HEK293T (cell line): Measurements from ENCODE around the gene BTG2.

Source experiments
- CTCF ChIA-PET: fragments of 350-600 bp; formaldehyde crosslinking; extraction: SDS; loops from one replicate; lab custom pipeline; 2021; ENCODE audit warnings: antibody characterized with exemption, inconsistent platforms; lab: Yijun Ruan, JAX
- POLR2A ChIA-PET: fragments of 350-600 bp; formaldehyde crosslinking; extraction: SDS; loops from one replicate; lab custom pipeline; 2020; ENCODE audit warnings: antibody characterized with exemption, inconsistent platforms; lab: Yijun Ruan, JAX
- DNase-seq: peaks from one replicate; pipeline ENCODE4 v3.0.0; 2012; ENCODE audit warnings: mixed read lengths; ENCODE audit errors: extremely low spot score
- ARNT ChIP-seq: fragments of 450-650 bp; IDR thresholded peaks from 2 replicates; pipeline ENCODE4 v1.6.1; 2017; ENCODE audit warnings: mild to moderate bottlenecking
- BHLHE40 ChIP-seq: fragments of 450-650 bp; IDR thresholded peaks from 2 replicates; pipeline ENCODE4 v1.6.1; 2016; ENCODE audit warnings: mild to moderate bottlenecking, moderate library complexity, borderline replicate concordance
- CTBP1 ChIP-seq: fragments of 450-650 bp; IDR thresholded peaks from 2 replicates; pipeline ENCODE4 v1.6.1; 2016; ENCODE audit warnings: borderline replicate concordance
- ELF4 ChIP-seq: fragments of 450-650 bp; IDR thresholded peaks from 2 replicates; pipeline ENCODE4 v1.6.1; 2017; ENCODE audit warnings: antibody characterized with exemption
- FOXA1 ChIP-seq: fragments of 450-650 bp; IDR thresholded peaks from 2 replicates; pipeline ENCODE4 v1.6.1; 2016; ENCODE audit warnings: mild to moderate bottlenecking
- FOXK2 ChIP-seq: fragments of 450-650 bp; IDR thresholded peaks from 2 replicates; pipeline ENCODE4 v1.6.1; 2016; ENCODE audit warnings: mild to moderate bottlenecking
- FOXM1 ChIP-seq: fragments of 450-650 bp; IDR thresholded peaks from 2 replicates; pipeline ENCODE4 v1.6.1; 2017; ENCODE audit warnings: mild to moderate bottlenecking, borderline replicate concordance
- HDGF ChIP-seq: fragments of 450-650 bp; IDR thresholded peaks from 2 replicates; pipeline ENCODE4 v1.6.1; 2017; ENCODE audit warnings: antibody characterized with exemption, borderline replicate concordance
- L3MBTL2 ChIP-seq: fragments of 450-650 bp; conservative IDR thresholded peaks from 2 replicates; pipeline ENCODE4 v1.6.1; 2016; ENCODE audit warnings: mild to moderate bottlenecking
- LEF1 ChIP-seq: fragments of 450-650 bp; IDR thresholded peaks from 2 replicates; pipeline ENCODE4 v1.6.1; 2017; ENCODE audit warnings: mild to moderate bottlenecking, borderline replicate concordance
- NFRKB ChIP-seq: fragments of 450-650 bp; IDR thresholded peaks from 2 replicates; pipeline ENCODE4 v1.6.1; 2016; ENCODE audit warnings: mild to moderate bottlenecking, moderate library complexity
- PKNOX1 ChIP-seq: fragments of 450-650 bp; IDR thresholded peaks from 2 replicates; pipeline ENCODE4 v1.6.1; 2016
- SP1 ChIP-seq: fragments of 450-650 bp; IDR thresholded peaks from 2 replicates; pipeline ENCODE4 v1.6.1; 2017
- SUZ12 ChIP-seq: fragments of 450-650 bp; IDR thresholded peaks from 2 replicates; pipeline ENCODE4 v1.6.1; 2016; ENCODE audit warnings: mild to moderate bottlenecking
- TARDBP ChIP-seq: fragments of 450-650 bp; IDR thresholded peaks from 2 replicates; pipeline ENCODE4 v1.6.1; 2016
- ZNF384 ChIP-seq: fragments of 450-650 bp; IDR thresholded peaks from 2 replicates; pipeline ENCODE4 v1.6.1; 2016

The BTG2 gene

GRCh38 chr1:203301331-203301668, 4.0 kb upstream of the BTG2 start:
- ChIA-PET POLR2A (no interaction called here), CTCF (no interaction called here)
- DNase-seq = no peak
- TF ChIP-seq LEF1 (no peak), FOXK2 (no peak), HDGF (no peak), CTBP1 (no peak), FOXM1 (no peak), ELF4 (no peak), L3MBTL2 (no peak), NFRKB (no peak), ARNT (no peak), ZNF384 (no peak), SP1 (no peak), FOXA1 (no peak), PKNOX1 (no peak), SUZ12 (no peak), BHLHE40 (no peak)

GRCh38 chr1:203302456-203302855, 2.9 kb upstream of the BTG2 start:
- CTCF ChIA-PET = no interaction called here
- no peak for DNase-seq
- POLR2A ChIA-PET = no interaction called here
- TF ChIP-seq SP1 (no peak), ZNF384 (no peak), PKNOX1 (no peak), HDGF (no peak), TARDBP (no peak), LEF1 (no peak), FOXA1 (no peak), FOXK2 (no peak), L3MBTL2 (no peak), SUZ12 (no peak), CTBP1 (no peak)

GRCh38 chr1:203302894-203303293, 2.4 kb upstream of the BTG2 start:
- DNase-seq = no peak
- no peak for TF ChIP-seq NFRKB
- TF ChIP-seq ELF4 = no peak
- TF ChIP-seq SUZ12 = no peak
- TF ChIP-seq FOXK2 = no peak
- TF ChIP-seq HDGF = no peak
- TF ChIP-seq BHLHE40 = no peak
- no peak for TF ChIP-seq FOXM1
- TF ChIP-seq PKNOX1 = no peak
- TF ChIP-seq TARDBP = no peak
- no peak for TF ChIP-seq L3MBTL2
- no peak for TF ChIP-seq SP1
- TF ChIP-seq ZNF384 = no peak
- no peak for TF ChIP-seq CTBP1
- TF ChIP-seq ARNT = no peak
- TF ChIP-seq LEF1 = no peak
- no peak for TF ChIP-seq FOXA1
- ChIA-PET POLR2A (no interaction called here), CTCF (no interaction called here)

- TF ChIP-seq CTBP1 = no peak
- TF ChIP-seq LEF1 = no peak
- TF ChIP-seq L3MBTL2 = no peak
- TF ChIP-seq FOXM1 = no peak
- TF ChIP-seq HDGF = no peak
- no peak for TF ChIP-seq NFRKB
- TF ChIP-seq FOXA1 = no peak
- TF ChIP-seq TARDBP = no peak
- no peak for TF ChIP-seq ZNF384
- no peak for TF ChIP-seq ARNT
- no peak for TF ChIP-seq SUZ12
- no peak for TF ChIP-seq ELF4
- TF ChIP-seq PKNOX1 = no peak
- no peak for TF ChIP-seq SP1
- TF ChIP-seq FOXK2 = no peak
- no peak for TF ChIP-seq BHLHE40
- DNase-seq = no peak
- ChIA-PET CTCF (interaction anchor here (0.9 to 1.0 kb wide), 2 partner anchors 32 to 35 kb away, joined by 3 to 4 read pairs; no protein-coding TSS in a partner anchor), POLR2A (interaction anchor here (1.0 to 8.4 kb wide), 5 partner anchors 9 to 21 kb away, joined by 3 to 71 read pairs (median 10); no protein-coding TSS in a partner anchor)
These were observed 864 bp upstream of the BTG2 start for GRCh38 chr1:203304391-203304918.

- TF ChIP-seq FOXA1 = no peak
- TF ChIP-seq ZNF384 = no peak
- no peak for TF ChIP-seq TARDBP
- CTCF ChIA-PET = interaction anchor here (0.7 to 2.3 kb wide), 7 partner anchors 10 to 275 kb away, joined by 3 to 17 read pairs (median 4); no protein-coding TSS in a partner anchor
- POLR2A ChIA-PET = interaction anchor here (0.6 to 8.4 kb wide), 9 partner anchors 11 to 36 kb away, joined by 3 to 71 read pairs (median 6); no protein-coding TSS in a partner anchor
- no peak for DNase-seq
These were observed 430 bp downstream of the BTG2 start for GRCh38 chr1:203305809-203306088.
